LNCAP (cell line): ENCODE results near the gene PIGB.

Experiments
- TF ChIP-seq, protein P1 (sequence below): fragments of 450-650 bp; IDR thresholded peaks from 2 replicates; pipeline ENCODE4 v1.5.1; 2017; ENCODE audit warnings: mild to moderate bottlenecking

Gene PIGB

DNA sequence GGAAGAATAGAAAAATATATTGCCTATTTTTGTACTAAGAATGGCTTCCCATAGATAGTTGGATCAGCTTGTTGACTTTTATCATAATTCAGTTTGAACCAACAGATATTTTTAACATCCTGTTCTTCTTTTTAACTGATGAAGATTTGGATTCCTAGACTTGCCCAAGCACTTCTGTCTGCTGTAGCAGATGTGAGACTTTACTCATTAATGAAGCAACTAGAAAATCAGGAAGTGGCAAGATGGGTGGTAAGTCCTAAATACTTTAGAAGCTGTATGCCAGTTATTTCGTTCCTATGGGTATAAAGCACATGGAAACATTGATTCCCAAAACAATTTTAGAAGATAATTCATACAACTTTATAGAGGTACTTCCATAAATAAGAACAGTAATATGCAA is 8.4 kb downstream of the PIGB start:
- TF ChIP-seq, protein P1, sequence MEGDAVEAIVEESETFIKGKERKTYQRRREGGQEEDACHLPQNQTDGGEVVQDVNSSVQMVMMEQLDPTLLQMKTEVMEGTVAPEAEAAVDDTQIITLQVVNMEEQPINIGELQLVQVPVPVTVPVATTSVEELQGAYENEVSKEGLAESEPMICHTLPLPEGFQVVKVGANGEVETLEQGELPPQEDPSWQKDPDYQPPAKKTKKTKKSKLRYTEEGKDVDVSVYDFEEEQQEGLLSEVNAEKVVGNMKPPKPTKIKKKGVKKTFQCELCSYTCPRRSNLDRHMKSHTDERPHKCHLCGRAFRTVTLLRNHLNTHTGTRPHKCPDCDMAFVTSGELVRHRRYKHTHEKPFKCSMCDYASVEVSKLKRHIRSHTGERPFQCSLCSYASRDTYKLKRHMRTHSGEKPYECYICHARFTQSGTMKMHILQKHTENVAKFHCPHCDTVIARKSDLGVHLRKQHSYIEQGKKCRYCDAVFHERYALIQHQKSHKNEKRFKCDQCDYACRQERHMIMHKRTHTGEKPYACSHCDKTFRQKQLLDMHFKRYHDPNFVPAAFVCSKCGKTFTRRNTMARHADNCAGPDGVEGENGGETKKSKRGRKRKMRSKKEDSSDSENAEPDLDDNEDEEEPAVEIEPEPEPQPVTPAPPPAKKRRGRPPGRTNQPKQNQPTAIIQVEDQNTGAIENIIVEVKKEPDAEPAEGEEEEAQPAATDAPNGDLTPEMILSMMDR, result no peak

DNA sequence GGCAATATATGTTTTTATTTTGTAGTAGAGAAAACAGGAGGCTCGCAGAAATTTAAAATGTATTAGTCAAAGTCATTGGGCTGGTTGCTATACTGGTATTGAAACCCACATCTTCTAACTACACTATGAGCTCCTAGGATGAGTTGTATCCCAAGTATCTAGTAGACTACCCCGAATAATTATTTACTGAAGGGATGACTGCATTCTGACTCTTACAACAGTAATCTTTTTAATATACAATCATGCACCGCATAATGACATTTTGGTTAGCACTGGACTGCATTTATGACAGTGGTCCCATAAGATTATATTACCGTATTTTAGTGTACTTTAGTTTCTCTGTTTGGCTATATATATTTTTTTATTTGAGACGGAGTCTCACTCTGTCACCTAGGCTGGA is 15.3 kb downstream of the PIGB start:
- TF ChIP-seq, protein P1, result no peak

DNA sequence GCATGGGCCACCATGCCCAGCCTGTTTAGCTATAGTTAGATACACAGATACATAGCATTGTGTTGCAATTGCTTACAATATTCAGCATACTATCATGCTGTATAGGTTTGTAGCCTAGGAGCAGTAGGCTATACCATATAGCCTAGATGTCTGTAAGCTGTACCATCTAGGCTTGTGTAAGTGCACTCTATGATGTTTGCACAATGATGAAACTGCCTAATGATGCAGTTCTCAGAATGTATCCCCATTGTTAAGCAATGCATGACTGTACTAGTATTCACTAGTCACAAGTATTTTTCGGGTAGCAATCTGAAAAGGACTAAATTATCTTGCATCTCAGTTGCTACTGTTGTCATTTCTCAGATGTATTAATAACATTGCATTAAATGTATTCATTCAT is 16.0 kb downstream of the PIGB start:
- TF ChIP-seq, protein P1, result no peak

DNA sequence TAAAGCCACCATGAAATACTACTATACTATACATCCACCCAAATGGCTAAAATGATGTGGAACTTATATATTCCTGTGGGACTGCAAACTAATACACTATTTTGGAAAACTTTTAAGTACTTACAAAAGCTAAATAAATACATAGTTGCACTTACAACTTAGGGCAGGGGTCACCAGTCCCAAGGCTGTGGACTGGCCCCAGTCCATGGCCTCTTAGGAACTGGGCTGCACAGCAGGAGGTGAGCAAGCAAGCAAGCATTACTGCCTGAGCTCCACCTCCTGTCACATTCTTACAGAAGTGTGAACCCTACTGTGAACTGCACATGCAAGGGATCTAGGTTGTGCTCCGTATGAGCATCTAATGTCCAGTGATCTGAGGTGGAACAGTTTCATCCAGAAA is 18.1 kb downstream of the PIGB start:
- TF ChIP-seq, protein P1, result no peak

DNA sequence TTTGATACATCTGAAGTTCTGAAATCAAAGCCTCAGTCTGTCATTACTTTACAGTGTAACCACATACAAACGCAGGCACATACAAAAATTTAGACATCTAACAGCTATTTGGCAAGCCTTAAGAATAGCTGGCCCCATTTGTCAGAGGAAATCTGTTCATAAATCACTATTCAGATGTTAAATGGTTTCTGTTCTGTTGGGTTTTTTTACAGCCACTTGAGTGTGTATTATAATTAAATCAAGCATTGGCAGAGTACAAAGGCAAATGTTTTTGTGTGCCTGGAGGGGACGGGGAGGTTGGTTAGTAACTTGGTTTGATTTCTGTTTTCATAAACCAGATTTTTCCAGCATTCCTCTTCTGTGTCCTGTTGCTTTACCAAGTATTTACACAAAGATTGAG is 24.1 kb downstream of the PIGB start:
- TF ChIP-seq, protein P1, result no peak

DNA sequence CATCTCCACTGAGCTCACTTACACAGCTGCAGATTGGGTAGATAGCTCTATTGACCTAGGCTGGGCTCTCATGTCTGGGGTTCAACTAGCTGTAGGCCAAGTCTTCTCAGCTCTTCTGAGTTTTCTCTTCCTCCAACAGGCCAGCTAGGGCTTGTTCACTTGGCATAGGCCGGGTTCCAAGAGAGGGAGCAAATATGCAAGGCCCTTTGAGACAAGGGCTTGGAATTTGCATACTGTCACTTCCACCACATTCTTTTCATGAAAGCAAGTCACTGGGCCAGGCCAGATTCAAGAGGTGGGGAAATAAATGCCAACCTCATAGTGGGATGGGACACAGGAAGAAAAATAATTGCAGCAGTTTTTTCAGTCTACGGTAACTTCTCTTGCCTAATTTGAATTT is 25.2 kb downstream of the PIGB start:
- TF ChIP-seq, protein P1, result no peak

DNA sequence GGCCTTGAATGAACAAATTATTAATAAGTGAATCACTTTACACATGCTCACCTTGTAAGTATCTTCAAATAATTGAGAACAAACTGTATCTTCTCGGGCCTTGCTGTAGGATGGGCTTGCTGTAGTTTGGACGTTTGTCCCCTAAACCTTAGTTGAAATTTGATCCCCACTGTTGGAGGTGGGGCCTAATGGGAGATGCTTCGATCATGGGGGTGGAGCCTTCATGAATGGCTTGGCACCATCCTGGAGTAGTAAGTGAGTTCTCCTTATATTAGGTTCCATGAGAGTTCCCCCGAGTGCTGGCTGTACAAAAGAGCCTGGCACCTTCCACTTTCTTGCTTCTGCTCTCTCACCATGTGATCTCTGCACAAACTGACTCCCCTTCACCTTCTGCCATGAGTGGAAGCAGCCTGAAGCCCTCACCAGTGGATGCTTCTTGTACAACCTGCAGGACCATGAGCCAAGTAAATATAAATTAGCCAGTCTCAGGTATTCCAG is 29.3 kb downstream of the PIGB start:
- TF ChIP-seq, protein P1, result no peak

DNA sequence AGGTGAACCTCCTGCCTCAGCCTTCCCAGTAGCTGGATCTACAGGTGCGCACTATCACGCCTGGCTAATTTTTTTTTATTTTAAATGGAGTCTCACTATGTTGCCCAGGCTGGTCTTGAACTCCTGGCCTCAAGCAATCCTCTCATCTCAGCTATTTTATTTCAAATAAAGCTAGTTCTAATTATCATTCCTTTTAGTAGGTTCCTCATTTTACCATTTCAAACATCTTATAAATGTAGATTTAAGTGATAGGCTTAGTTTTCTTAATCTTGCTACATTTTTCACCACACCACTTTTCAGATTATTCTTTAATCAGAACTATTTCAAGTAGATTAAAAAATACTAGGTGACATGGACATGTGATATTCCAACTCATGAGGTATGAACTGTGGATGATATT is 30.3 kb downstream of the PIGB start:
- TF ChIP-seq, protein P1, result no peak
